Endothelial cell of umbilical vein (primary cell): Measurements from ENCODE around the gene CNKSR1. TPM values are rescaled to one million over a fixed set of nuclear protein-coding genes. Genes with fewer than 3 reads are reported as not detected.

Experiments
- BruUV-seq: library from RNA; stranded (reverse); fragments of 400-500 nt; replicated peaks from 2 replicates; lab custom pipeline; 2021; lab: Mats Ljungman, UMichigan
- CTCF ChIA-PET: fragments of 300-600, 350-600 bp; sonication (Branson Sonifier 250); formaldehyde crosslinking; loops from one replicate; lab custom pipeline; 2021; ENCODE audit warnings: antibody characterized with exemption, inconsistent platforms; lab: Charles Lee
- POLR2A ChIA-PET: fragments of 300-600, 350-600 bp; sonication (Branson Sonifier 250); formaldehyde crosslinking; loops from one replicate; lab custom pipeline; 2021; ENCODE audit warnings: antibody characterized with exemption, inconsistent platforms; lab: Charles Lee
- DNase-seq: peaks from one replicate; pipeline ENCODE4 v3.0.0-alpha.2; 2011; ENCODE audit warnings: low read depth, low spot score
- FAIRE-seq: peaks from 2 replicates; lab custom pipeline; 2011; peaks lifted over from hg19 to GRCh38; lab: Jason Lieb, UNC
- H2AFZ ChIP-seq: 2 replicates; pipeline ENCODE4 v1.6.0; 2012; ENCODE audit warnings: low read depth, low read length, control low read depth, inconsistent platforms
- H3K27ac ChIP-seq: 2 replicates; pipeline ENCODE4 v1.5.1; 2011; ENCODE audit warnings: low read depth, mild to moderate bottlenecking, control low read depth, low read length, moderate library complexity; ENCODE audit not compliant: insufficient read depth
- H3K27me3 ChIP-seq, 2 experiments: 2 replicates each; pipeline versions ENCODE4 v1.6.0 to v1.6.1; 2011; ENCODE audit warnings: low read length in 2 of 2, mixed read lengths in 1 of 2; ENCODE audit not compliant: control insufficient read depth in 2 of 2, insufficient read depth in 2 of 2
- H3K36me3 ChIP-seq, 2 experiments: 2 replicates in 1 of 2; 3 replicates in 1 of 2; pipeline ENCODE4 v1.5.1; 2011; ENCODE audit warnings: low read length in 2 of 2, mild to moderate bottlenecking in 1 of 2, moderate library complexity in 1 of 2; ENCODE audit not compliant: control insufficient read depth in 2 of 2, insufficient read depth in 2 of 2; ENCODE audit errors: extremely low read depth in 1 of 2
- H3K4me1 ChIP-seq: 3 replicates; pipeline ENCODE4 v1.5.1; 2011; ENCODE audit warnings: mild to moderate bottlenecking, low read length; ENCODE audit not compliant: control insufficient read depth, insufficient read depth; ENCODE audit errors: extremely low read depth
- H3K4me2 ChIP-seq: 2 replicates; pipeline ENCODE4 v1.6.1; 2011; ENCODE audit warnings: low read length, control low read depth, mixed read lengths; ENCODE audit not compliant: insufficient read depth
- H3K4me3 ChIP-seq, 3 experiments: fragments of 200-600 bp in 1 of 3; sonication (generic), shearing (Covaris generic) in 1 of 3; replicated peaks in 1 of 3; 2 replicates each; pipeline ENCODE4 v1.5.1; 2011 to 2016; ENCODE audit warnings: control low read depth in 3 of 3, low read length in 3 of 3, mild to moderate bottlenecking in 2 of 3, inconsistent platforms in 1 of 3, low read depth in 1 of 3, moderate library complexity in 1 of 3; ENCODE audit not compliant: insufficient read depth in 1 of 3
- H3K79me2 ChIP-seq: 2 replicates; pipeline ENCODE4 v1.6.0; 2012; ENCODE audit warnings: low read length, inconsistent platforms; ENCODE audit not compliant: control insufficient read depth, insufficient read depth
- H3K9ac ChIP-seq: replicated peaks from 2 replicates; pipeline ENCODE3; 2011; ENCODE audit warnings: low read length, control low read depth; ENCODE audit not compliant: insufficient read depth; ENCODE audit errors: extremely low read depth
- H3K9me1 ChIP-seq: replicated peaks from 3 replicates; pipeline ENCODE4 v1.6.0; 2011; ENCODE audit warnings: mild to moderate bottlenecking, low read length; ENCODE audit not compliant: control insufficient read depth, insufficient read depth; ENCODE audit errors: extremely low read depth
- H3K9me3 ChIP-seq: replicated peaks from 2 replicates; pipeline ENCODE4 v1.5.1; 2012; ENCODE audit warnings: low read length, inconsistent platforms; ENCODE audit not compliant: control insufficient read depth, insufficient read depth
- H4K20me1 ChIP-seq: replicated peaks from 2 replicates; pipeline ENCODE3; 2011; ENCODE audit warnings: mild to moderate bottlenecking, low read length; ENCODE audit not compliant: control insufficient read depth, insufficient read depth; ENCODE audit errors: extremely low read depth
- EZH2 ChIP-seq: IDR thresholded peaks from 2 replicates; pipeline ENCODE4 v1.6.1; 2012; ENCODE audit warnings: borderline replicate concordance, low read depth, mild to moderate bottlenecking, moderate library complexity, low read length, inconsistent platforms; ENCODE audit not compliant: severe bottlenecking
- FOS ChIP-seq: IDR thresholded peaks from 2 replicates; pipeline ENCODE4 v1.6.1; 2011; ENCODE audit warnings: mild to moderate bottlenecking, low read length, moderate library complexity, borderline replicate concordance; ENCODE audit not compliant: insufficient read depth
- GATA2 ChIP-seq: IDR thresholded peaks from 2 replicates; pipeline ENCODE4 v1.7.0; 2011; ENCODE audit warnings: low read depth, mild to moderate bottlenecking, moderate library complexity, mixed read lengths, low read length; ENCODE audit not compliant: insufficient read length, insufficient read depth
- JUN ChIP-seq: IDR thresholded peaks from 2 replicates; pipeline ENCODE4 v1.6.1; 2011; ENCODE audit warnings: borderline replicate concordance, low read depth; ENCODE audit not compliant: insufficient read length, insufficient read depth
- MYC ChIP-seq: IDR thresholded peaks from one replicate; pipeline ENCODE4 v1.6.1; 2011; ENCODE audit warnings: mild to moderate bottlenecking, low read depth, low read length
- POLR2AphosphoS5 ChIP-seq: IDR thresholded peaks from 2 replicates; pipeline ENCODE4 v1.6.1; 2012; ENCODE audit warnings: low read depth, mild to moderate bottlenecking, control low read depth, low read length, moderate library complexity; ENCODE audit not compliant: insufficient read depth
- dilution Hi-C: fragments of 300-500 bp; cut with MboI; formaldehyde crosslinking; loops from one replicate; pipeline ENCODE4 v1.15.0; 2019; ENCODE audit warnings: low sequenced_read_pairs; ENCODE audit not compliant: extremely low pct_ligation_motif_present
- intact Hi-C: fragments of 100-400 bp; cut with micrococcal nuclease; formaldehyde crosslinking; loops from one replicate; pipeline ENCODE4 v1.10.0; 2022
- polyA plus RNA-seq, 4 experiments: library from polyadenylated mRNA; depleted of rRNA in 3 of 4; stranded (reverse) in 3 of 4; unstranded in 1 of 4; fragments of >200 nt; gene quantifications; 2 replicates each; pipeline versions ENCODE4 v1.2.1 to v1.2.3, GENCODE V29; 2011 to 2012; ENCODE audit warnings: missing spikeins in 1 of 4
- total RNA-seq: library from RNA; stranded (reverse); gene quantifications from 2 replicates; pipeline ENCODE4 v1.2.3, GENCODE V29; 2021
- TF ChIP-seq, protein P1 (sequence below), 2 donors: IDR thresholded peaks; 1 replicate in 1 of 2; 2 replicates in 1 of 2; pipeline ENCODE4 v1.5.1; 2011; ENCODE audit warnings: low read length in 2 of 2, mild to moderate bottlenecking in 2 of 2, moderate library complexity in 2 of 2, control low read depth in 1 of 2, inconsistent platforms in 1 of 2, low read depth in 1 of 2; ENCODE audit not compliant: insufficient read depth in 1 of 2; ENCODE audit errors: extremely low read depth in 1 of 2
- TF ChIP-seq, protein P2 (sequence below): IDR thresholded peaks from 2 replicates; pipeline ENCODE4 v1.6.1; 2011; ENCODE audit not compliant: insufficient read depth, insufficient read length

The CNKSR1 gene
- total and polyA plus RNA-seq, 2 donors (not counting 3 experiments of a cell fraction or from before 2014, with no cell fraction given), result 0.22 TPM; not detected in 1

DNA sequence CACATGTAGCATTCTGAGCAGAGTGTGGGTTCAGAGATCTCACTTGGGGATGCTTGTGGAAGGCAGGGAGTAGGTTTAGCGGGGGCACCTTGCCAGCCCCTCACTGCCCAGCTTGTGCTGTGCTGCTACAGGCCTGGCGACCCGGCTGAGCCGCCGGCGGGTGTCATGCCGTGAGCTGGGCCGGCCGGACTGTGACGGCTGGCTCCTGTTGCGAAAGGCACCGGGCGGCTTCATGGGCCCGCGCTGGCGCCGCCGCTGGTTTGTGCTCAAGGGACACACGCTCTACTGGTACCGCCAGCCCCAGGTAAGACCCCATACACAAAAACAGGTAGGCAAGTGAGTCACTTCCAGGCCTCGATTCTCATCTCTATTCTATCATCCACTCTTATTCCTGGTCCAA lies 7.6 kb downstream of the CNKSR1 start:
- H4K20me1 ChIP-seq, result no peaks in the 10 kb centered on the region
- ChIA-PET POLR2A (no interaction called here), CTCF (interaction anchor here (1.6 kb wide), 1 partner anchor 15 kb away, joined by 6 read pairs; the partner anchor contains the start of gene ZNF593)
- H3K27ac ChIP-seq, result no peak overlapping the region
- no peak for FAIRE-seq
- intact Hi-C loops (no loop called here), dilution Hi-C loops (no loop called here)
- no peak overlapping the region for H2AFZ ChIP-seq
- no peak overlapping the region for H3K4me3 ChIP-seq
- no TSS peak for BruUV-seq
- H3K4me1 ChIP-seq, result no peaks in the 10 kb centered on the region
- H3K4me2 ChIP-seq, result no peak overlapping the region
- H3K79me2 ChIP-seq, result no peaks in the 10 kb centered on the region
- no peaks in the 10 kb centered on the region for H3K27me3 ChIP-seq
- no peaks in the 10 kb centered on the region for H3K36me3 ChIP-seq
- DNase-seq, result no peak
- no peaks in the 10 kb centered on the region for H3K9me3 ChIP-seq
- no peaks in the 10 kb centered on the region for H3K9me1 ChIP-seq
- H3K9ac ChIP-seq, result no peak overlapping the region
- TF ChIP-seq GATA2, result no peak
- TF ChIP-seq, protein P1, sequence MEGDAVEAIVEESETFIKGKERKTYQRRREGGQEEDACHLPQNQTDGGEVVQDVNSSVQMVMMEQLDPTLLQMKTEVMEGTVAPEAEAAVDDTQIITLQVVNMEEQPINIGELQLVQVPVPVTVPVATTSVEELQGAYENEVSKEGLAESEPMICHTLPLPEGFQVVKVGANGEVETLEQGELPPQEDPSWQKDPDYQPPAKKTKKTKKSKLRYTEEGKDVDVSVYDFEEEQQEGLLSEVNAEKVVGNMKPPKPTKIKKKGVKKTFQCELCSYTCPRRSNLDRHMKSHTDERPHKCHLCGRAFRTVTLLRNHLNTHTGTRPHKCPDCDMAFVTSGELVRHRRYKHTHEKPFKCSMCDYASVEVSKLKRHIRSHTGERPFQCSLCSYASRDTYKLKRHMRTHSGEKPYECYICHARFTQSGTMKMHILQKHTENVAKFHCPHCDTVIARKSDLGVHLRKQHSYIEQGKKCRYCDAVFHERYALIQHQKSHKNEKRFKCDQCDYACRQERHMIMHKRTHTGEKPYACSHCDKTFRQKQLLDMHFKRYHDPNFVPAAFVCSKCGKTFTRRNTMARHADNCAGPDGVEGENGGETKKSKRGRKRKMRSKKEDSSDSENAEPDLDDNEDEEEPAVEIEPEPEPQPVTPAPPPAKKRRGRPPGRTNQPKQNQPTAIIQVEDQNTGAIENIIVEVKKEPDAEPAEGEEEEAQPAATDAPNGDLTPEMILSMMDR (IDR thresholded peaks at IDR 0.05; ENCODE audit: extremely low read depth in 1 of 2, insufficient read depth in 1 of 2, low read depth in 1 of 2, low read length in 2 of 2), result no peak
- TF ChIP-seq JUN, result no peak
- TF ChIP-seq FOS, result no peak
- TF ChIP-seq POLR2AphosphoS5, result no peak
- no peak for TF ChIP-seq EZH2
- no peak for TF ChIP-seq MYC
- TF ChIP-seq, protein P2, sequence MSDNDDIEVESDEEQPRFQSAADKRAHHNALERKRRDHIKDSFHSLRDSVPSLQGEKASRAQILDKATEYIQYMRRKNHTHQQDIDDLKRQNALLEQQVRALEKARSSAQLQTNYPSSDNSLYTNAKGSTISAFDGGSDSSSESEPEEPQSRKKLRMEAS, result no peak
